Activated naive CD4-positive, alpha-beta T cell treated with anti-CD3 and anti-CD28 coated beads, Interleukin-2, amount 50 U/mL, for 24 hours (primary cell): Measurements from ENCODE around the gene STAT4.

Experiments
- H3K27ac Mint-ChIP-seq: one replicate; pipeline ENCODE4 v1.8.0; 2021; ENCODE audit warnings: mild to moderate bottlenecking, mixed read lengths
- H3K27me3 Mint-ChIP-seq: one replicate; pipeline ENCODE4 v1.8.0; 2021; ENCODE audit warnings: mixed read lengths
- H3K36me3 Mint-ChIP-seq: one replicate; pipeline ENCODE4 v1.8.0; 2021; ENCODE audit warnings: mixed read lengths
- H3K4me1 Mint-ChIP-seq: one replicate; pipeline ENCODE4 v1.8.0; 2021; ENCODE audit warnings: mixed read lengths
- H3K4me3 Mint-ChIP-seq: one replicate; pipeline ENCODE4 v1.8.0; 2021; ENCODE audit warnings: mild to moderate bottlenecking, mixed read lengths
- H3K9me3 Mint-ChIP-seq: one replicate; pipeline ENCODE4 v1.8.0; 2021; ENCODE audit warnings: mixed read lengths

STAT4 gene

DNA sequence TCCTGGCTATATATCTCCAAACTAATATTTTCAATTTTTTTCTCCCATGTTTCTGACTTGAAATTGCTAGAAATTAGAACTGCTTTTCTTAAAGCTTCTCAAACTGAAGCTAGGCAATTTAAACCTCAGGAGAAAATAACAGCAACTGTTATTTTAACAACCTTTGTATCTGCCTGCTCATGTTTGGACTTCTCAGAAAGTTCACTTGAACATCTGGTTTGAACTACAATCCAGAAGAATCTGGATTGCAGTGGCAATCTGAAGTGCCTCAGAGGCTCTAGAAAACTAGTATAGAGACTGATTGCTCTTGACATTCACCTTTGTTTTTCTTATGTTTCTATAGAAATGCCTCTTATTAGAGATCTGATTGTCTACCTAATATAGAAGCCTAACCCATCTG, 64.1 kb downstream of the STAT4 start:
- Mint-ChIP-seq H3K36me3 (peaks cover 53% of the 10 kb centered on the region), H3K4me3 (no peak overlapping the region), H3K4me1 (peaks cover 53% of the 10 kb centered on the region), H3K9me3 (peaks cover 9% of the 10 kb centered on the region), H3K27ac (peak overlapping the region; percentile 59), H3K27me3 (no peaks in the 10 kb centered on the region)

DNA sequence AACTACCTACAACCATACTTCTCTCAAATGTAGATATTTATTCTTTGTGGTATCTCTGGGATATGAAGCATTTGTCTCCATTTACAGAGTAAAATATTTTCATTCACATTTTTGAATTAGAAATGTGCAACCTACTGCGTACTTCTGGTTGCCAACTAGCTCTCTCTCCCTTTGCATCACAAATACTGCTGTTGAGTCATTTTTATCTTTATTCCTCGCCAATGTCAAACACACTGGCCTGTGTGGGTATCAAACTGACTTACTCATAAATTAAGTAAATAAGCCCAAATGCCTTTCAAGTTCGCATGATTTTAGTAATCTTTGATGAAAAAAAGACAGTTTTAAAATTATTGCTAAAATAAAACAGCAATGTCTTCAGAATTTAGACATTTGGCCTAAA, 67.3 kb downstream of the STAT4 start:
- Mint-ChIP-seq H3K4me1 (peaks cover 49% of the 10 kb centered on the region), H3K27me3 (no peaks in the 10 kb centered on the region), H3K36me3 (peaks cover 53% of the 10 kb centered on the region), H3K4me3 (no peak overlapping the region), H3K27ac (no peak overlapping the region), H3K9me3 (peaks cover 10% of the 10 kb centered on the region)

DNA sequence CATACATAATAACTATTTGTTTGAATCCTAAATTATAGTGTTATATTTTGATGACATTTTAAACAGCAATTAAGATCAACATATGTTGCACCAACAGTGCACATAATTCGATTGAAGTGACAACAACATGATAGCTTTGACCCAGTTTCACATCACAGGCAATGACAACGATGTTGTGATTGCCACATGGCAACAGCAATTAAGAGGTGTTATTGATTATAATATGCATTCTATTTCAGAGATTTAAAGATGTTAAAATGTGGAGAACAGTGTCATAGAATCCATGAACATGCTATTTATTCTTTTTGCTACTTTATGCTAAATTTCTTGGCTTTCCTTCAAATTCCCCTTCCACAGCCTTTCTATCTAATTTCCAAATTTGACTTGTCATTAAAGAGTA, 68.5 kb downstream of the STAT4 start:
- Mint-ChIP-seq H3K4me3 (no peak overlapping the region), H3K27me3 (no peaks in the 10 kb centered on the region), H3K4me1 (peaks cover 50% of the 10 kb centered on the region), H3K27ac (peak overlapping the region; percentile 48), H3K36me3 (peaks cover 48% of the 10 kb centered on the region), H3K9me3 (peaks cover 7% of the 10 kb centered on the region)

DNA sequence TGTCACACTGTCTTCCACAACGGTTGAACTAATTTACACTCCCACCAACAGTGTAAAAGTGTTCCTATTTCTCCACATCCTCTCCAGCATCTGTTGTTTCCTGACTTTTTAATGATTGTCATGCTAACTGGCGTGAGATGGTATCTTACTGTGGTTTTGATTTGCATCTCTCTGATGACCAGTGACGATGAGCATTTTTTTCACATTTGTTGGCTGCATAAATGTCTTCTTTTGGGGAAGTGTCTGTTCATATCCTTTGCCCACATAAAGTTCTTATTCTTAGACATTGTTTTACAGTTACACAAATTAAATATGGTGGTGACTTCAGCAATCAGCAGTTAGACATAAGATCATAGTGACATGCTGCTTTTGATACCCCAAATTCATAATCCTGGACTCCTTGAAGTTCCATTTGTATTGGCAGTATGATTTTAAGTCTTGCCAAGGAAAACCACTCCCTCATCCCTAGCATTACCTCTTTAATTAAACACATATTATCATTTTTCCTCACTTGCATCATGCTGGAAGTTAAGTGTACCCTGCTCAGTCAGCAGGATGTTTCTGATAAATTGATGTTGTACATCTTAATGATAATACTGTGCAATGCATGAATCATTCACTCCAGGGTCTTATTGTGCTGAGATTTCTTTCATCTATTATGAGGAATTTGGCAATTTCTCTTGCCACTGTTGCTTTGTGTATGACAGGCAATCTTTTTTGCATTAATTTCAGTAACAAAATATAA, 69.2 kb downstream of the STAT4 start:
- no peaks in the 10 kb centered on the region for H3K27me3 Mint-ChIP-seq
- H3K36me3 Mint-ChIP-seq: peaks cover 43% of the 10 kb centered on the region
- peaks cover 56% of the 10 kb centered on the region for H3K4me1 Mint-ChIP-seq
- H3K9me3 Mint-ChIP-seq: peaks cover 7% of the 10 kb centered on the region
- H3K27ac Mint-ChIP-seq: peak overlapping the region; percentile 83
- H3K4me3 Mint-ChIP-seq: no peak overlapping the region

DNA sequence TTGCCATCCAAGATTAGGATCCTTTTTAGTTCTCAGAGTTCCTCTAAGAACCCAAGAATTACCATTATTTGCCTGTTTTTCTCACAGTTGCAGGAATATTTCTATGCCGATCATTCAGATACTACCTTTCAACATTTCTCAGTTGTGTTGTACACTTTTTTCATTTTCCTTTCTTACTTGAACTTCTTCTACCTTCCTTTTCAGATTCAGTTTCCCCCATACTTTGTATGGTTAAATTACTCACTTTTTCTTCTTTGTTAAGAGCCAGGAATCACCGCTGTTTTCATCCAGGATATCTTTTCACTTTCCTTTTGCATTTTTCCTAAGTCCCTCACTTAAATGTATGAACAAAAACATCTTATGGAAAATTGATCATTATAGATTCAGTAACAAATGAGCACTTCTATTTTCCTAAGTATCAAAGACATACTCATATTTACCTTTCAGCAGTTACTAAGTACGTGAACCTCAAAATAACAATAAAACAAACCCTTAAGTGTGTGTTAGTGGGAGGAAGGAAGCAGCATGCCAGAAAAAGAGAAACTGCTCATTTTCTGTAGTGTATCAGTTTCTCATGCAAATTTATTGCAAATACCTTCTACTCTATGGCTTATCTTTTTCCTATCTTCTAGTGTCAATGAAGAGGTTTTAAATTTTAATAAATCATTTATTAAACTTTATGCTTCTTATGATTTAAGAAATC, 72.5 kb downstream of the STAT4 start:
- H3K36me3 Mint-ChIP-seq: peaks cover 48% of the 10 kb centered on the region
- H3K4me3 Mint-ChIP-seq: peak overlapping the region; percentile 70

DNA sequence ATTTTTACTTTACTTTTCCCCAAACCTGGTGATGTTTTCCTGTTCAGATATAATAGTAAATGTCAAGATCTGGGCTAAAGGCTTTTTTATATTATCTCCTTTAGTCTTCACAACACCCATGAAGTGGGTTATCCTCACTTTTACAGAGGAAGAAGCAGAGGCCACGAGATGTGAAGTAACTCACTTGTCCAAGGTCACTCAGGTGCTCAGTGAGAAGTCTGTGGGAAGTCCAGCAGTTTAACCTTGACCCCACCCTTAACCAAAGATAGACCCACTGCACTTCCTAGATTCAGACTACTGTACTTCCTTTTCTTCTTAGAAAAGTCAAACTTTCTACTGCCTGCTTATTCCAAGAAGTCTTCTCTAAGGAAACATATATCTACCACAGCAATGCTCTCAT, 80.5 kb downstream of the STAT4 start:
- Mint-ChIP-seq H3K27me3 (no peaks in the 10 kb centered on the region), H3K4me3 (peak overlapping the region; percentile 30), H3K9me3 (no peaks in the 10 kb centered on the region), H3K36me3 (peaks cover 45% of the 10 kb centered on the region), H3K4me1 (peaks cover 74% of the 10 kb centered on the region), H3K27ac (peak overlapping the region; percentile 75)

More for the DNA sequence above, 72.5 kb downstream of the STAT4 start:
- no peaks in the 10 kb centered on the region for H3K27me3 Mint-ChIP-seq
- peak overlapping the region; percentile 95 for H3K27ac Mint-ChIP-seq
- H3K9me3 Mint-ChIP-seq: peaks cover 7% of the 10 kb centered on the region
- H3K4me1 Mint-ChIP-seq: peaks cover 63% of the 10 kb centered on the region

DNA sequence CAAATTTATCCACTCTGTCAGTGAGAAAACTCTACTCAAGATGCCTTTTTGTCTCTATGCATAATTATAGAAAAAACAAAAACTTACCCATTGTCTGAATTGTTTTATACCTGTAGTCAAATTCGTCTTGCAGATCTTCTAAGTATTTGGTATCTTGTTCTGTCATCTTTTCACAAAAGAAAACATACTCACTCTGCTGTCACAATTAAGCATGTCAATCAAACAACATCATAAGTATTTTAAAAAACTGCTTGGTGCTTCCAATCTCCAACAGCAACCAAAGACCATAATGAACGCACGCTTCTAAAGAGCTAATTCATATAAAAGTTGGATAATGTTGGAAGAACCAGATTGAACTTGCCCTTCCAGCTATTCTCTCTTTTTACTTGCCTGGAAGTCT, 81.2 kb downstream of the STAT4 start:
- H3K27me3 Mint-ChIP-seq: no peaks in the 10 kb centered on the region
- peaks cover 78% of the 10 kb centered on the region for H3K4me1 Mint-ChIP-seq
- peak overlapping the region; percentile 1 for H3K4me3 Mint-ChIP-seq
- peaks cover 45% of the 10 kb centered on the region for H3K36me3 Mint-ChIP-seq
- H3K27ac Mint-ChIP-seq: peak overlapping the region; percentile 75
- no peaks in the 10 kb centered on the region for H3K9me3 Mint-ChIP-seq

DNA sequence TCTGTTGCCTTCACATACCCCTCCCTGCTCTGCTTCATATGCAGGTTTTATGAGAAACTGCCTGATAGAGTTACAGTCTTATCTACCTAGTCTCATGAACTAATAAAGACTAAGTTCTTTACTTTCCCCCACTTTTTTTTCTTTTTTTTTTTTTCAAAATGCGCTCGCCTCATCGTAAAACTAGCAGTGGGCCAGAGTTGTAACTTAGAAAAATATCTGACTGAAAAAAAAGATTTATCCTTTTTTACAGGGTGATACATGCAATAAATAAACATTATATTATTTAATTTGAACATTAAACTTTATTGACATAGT, 83.9 kb downstream of the STAT4 start:
- Mint-ChIP-seq H3K4me3 (peak overlapping the region; percentile 81), H3K36me3 (peaks cover 49% of the 10 kb centered on the region), H3K9me3 (no peaks in the 10 kb centered on the region), H3K4me1 (peaks cover 94% of the 10 kb centered on the region), H3K27me3 (no peaks in the 10 kb centered on the region), H3K27ac (peak overlapping the region; percentile 92)

DNA sequence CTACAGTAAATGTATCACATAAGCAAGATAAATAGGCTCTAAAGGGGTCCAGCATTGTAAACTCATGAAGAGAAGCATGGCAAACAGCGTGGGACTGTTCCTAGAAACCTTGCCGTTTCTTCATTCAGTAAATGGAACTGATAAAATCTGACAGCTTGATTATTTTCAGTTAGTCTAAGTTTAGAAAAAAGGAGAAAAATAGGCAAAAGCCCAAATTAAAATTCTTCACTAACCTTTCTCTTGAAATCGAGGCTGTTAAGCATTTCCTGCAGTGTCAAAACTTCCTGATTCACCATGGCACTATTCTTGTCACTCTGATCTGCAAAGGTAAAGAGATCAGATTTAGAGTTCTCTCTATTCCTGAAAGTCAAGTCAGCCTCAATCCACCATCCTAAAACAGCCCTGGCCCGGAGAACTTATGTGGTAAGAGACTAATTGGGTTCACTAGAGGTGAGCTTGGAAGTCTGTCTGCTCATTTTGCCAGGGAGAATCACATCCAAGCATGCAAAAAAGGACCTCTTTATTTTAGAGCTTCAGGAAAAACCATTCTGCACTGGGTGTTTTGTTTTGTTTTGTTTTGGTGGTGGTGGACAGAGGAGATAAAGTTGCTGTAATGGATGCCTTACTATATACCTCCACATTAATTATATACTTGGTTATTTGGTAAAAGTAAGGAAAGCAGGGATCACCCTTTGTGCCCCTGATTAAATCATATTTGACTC, 84.4 kb downstream of the STAT4 start:
- peak overlapping the region; percentile 92 for H3K27ac Mint-ChIP-seq
- H3K36me3 Mint-ChIP-seq: peaks cover 49% of the 10 kb centered on the region
- peaks cover 94% of the 10 kb centered on the region for H3K4me1 Mint-ChIP-seq
- H3K9me3 Mint-ChIP-seq: no peaks in the 10 kb centered on the region
- peak overlapping the region; percentile 81 for H3K4me3 Mint-ChIP-seq
- no peaks in the 10 kb centered on the region for H3K27me3 Mint-ChIP-seq

DNA sequence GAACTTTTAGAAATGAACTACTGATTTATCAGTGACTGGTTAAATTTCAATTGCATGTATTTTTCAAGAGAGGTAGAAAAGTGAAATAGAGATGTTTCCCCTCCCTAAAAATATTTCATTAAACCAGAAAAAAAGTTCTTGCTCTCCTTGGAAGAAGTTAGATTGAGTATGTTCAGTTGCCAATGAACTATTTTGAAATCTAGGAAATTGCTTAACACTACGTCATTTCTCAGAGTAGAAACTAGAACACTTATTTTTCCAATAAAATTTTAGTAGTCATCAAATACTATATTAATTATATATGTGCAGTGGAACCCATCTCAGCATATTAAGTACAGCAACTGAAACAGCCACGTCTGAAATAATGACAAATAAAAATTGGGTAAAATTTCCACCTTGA, 85.0 kb downstream of the STAT4 start:
- Mint-ChIP-seq H3K4me3 (peak overlapping the region; percentile 81), H3K9me3 (no peaks in the 10 kb centered on the region), H3K4me1 (peaks cover 94% of the 10 kb centered on the region)

DNA sequence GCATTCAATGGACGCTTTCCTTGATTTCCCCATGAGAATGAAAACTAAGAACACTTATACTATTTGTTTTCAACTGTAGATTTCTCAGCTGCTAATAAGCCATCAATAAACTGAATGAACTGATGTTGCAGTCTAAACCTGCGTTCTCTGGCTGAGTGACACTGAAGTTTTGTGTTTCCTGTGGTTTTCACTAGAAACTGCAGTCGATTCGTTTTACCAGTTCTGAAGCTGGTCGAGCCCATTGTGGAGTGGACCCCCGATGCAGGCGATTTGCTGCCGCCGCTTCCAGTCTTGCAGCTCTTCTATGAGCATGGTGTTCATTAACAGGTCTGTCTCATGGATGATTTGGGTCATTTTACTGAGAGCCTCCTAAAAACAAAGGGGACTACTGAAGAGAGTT, 86.2 kb downstream of the STAT4 start:
- H3K27ac Mint-ChIP-seq: peak overlapping the region; percentile 98
- peaks cover 51% of the 10 kb centered on the region for H3K36me3 Mint-ChIP-seq
- H3K27me3 Mint-ChIP-seq: no peaks in the 10 kb centered on the region
- H3K4me3 Mint-ChIP-seq: peak overlapping the region; percentile 91
- peaks cover 91% of the 10 kb centered on the region for H3K4me1 Mint-ChIP-seq
- H3K9me3 Mint-ChIP-seq: no peaks in the 10 kb centered on the region

More for the DNA sequence above, 85.0 kb downstream of the STAT4 start:
- peaks cover 50% of the 10 kb centered on the region for H3K36me3 Mint-ChIP-seq
- H3K27me3 Mint-ChIP-seq: no peaks in the 10 kb centered on the region
- peak overlapping the region; percentile 92 for H3K27ac Mint-ChIP-seq

DNA sequence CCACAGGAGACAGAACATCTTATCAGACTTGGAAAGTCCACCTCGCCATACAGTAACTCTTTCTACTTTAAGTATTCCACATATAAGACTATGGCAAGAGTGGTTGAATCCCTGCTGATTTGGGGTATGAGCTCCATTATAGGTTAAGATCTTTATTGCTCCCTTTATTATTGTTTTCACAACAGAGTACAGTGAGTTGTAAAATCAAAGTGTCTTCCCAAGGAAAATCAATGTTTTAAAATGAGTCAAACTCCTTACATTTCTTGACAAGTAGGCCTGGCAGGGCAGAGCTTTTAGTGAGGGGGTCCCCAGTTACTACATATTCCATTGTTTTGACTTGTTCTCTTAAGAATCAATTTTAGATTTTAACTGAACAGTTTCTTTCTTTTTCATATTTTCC, 87.2 kb downstream of the STAT4 start:
- H3K4me1 Mint-ChIP-seq: peaks cover 87% of the 10 kb centered on the region
- peaks cover 50% of the 10 kb centered on the region for H3K36me3 Mint-ChIP-seq
- no peaks in the 10 kb centered on the region for H3K27me3 Mint-ChIP-seq
- H3K27ac Mint-ChIP-seq: peak overlapping the region; percentile 92
- no peaks in the 10 kb centered on the region for H3K9me3 Mint-ChIP-seq
- H3K4me3 Mint-ChIP-seq: peak overlapping the region; percentile 58

DNA sequence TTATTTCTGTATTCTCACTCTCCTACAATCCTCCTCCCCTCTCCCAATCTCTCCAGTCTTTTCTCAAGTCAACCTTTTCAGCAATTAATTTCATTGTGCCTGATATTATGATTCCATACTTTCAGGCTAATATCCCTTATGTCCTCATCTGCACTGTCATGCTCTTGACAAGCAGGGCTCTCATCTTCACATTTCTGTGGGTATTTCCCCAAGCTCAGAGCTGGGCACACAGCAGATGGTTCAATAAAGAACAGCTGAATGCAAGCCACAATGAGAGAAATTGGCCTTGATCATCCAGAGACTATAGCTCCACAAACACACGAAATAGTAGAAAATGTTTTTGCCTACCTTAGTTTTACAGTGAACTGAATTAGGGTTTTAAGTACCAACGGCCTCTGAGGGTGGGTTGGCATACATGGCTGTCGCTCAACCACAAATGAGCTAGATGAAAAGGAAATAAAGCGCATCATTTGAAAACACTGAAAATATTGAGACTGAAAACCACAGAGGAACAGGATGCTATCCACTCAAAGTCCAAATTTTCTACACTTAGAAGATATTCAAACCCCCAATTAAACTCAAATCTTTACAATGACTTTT, 89.3 kb downstream of the STAT4 start:
- H3K9me3 Mint-ChIP-seq: no peaks in the 10 kb centered on the region
- peaks cover 74% of the 10 kb centered on the region for H3K4me1 Mint-ChIP-seq
- H3K36me3 Mint-ChIP-seq: peaks cover 47% of the 10 kb centered on the region
- H3K27ac Mint-ChIP-seq: peak overlapping the region; percentile 97
- no peaks in the 10 kb centered on the region for H3K27me3 Mint-ChIP-seq
- peak overlapping the region; percentile 58 for H3K4me3 Mint-ChIP-seq

DNA sequence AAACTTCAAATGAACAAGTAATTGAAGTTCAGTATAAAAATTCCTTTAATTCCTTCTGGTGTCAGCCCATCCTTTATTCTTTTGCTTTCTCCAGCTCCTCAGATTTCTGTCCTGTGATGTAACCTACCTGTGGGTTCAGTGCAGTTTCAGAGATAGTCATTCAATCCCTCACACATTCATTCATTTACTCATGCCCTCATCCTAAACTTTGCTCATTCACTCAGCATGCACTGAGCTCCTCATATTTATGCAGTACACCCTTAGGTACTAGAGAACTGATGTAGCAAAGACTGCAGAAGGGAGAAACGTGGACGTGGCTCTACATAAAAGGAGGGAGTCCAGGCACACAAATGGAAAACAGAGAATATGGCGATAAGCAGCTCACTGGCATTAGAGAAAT, 91.5 kb downstream of the STAT4 start:
- H3K27me3 Mint-ChIP-seq: no peaks in the 10 kb centered on the region
- no peaks in the 10 kb centered on the region for H3K9me3 Mint-ChIP-seq
- no peak overlapping the region for H3K4me3 Mint-ChIP-seq
- H3K4me1 Mint-ChIP-seq: peaks cover 71% of the 10 kb centered on the region
- peaks cover 43% of the 10 kb centered on the region for H3K36me3 Mint-ChIP-seq
- peak overlapping the region; percentile 57 for H3K27ac Mint-ChIP-seq

DNA sequence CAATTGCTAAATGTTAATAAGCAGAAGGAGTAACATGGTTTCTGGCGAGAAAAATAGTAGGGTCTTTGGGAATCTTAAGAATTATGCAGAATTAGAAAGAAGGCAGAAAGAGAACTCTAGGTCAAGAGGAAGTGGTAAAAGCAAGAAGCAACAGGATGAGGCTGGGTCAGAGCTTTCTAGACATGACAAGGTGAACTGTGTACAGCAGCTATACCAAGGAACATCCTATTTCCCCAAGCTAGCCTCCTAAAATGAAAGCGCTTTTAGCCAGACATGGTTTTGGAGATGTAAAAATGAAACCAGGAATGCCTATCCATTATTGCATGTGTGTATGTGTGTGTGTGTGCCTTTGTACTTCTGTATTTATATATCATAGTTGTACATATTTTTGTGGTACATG, 94.6 kb downstream of the STAT4 start:
- Mint-ChIP-seq H3K36me3 (peaks cover 20% of the 10 kb centered on the region), H3K27ac (peak overlapping the region; percentile 97), H3K4me3 (peak overlapping the region; percentile 43), H3K4me1 (peaks cover 43% of the 10 kb centered on the region), H3K27me3 (no peaks in the 10 kb centered on the region), H3K9me3 (no peaks in the 10 kb centered on the region)
